ENCODE data around the gene NAA35.
"Not testable (repeated sequence)": the region's sequence is repeated elsewhere in the genome, so short reads cannot be mapped to it uniquely, and the experiment has no call there.

Gene NAA35

GRCh38 chr9:86035827-86036440 is 95.0 kb downstream of the NAA35 start:
- DNase-seq = no peak

GRCh38 chr9:86036555-86036954 is 95.6 kb downstream of the NAA35 start:
- peak; percentile 21 for DNase-seq

GRCh38 chr9:86039991-86040860 is 99.3 kb downstream of the NAA35 start:
- DNase-seq = no peak

GRCh38 chr9:86040861-86041155 is 99.9 kb downstream of the NAA35 start:
- no peak for DNase-seq

- no peak for DNase-seq
Observed at GRCh38 chr9:86041311-86041741, 100.4 kb downstream of the NAA35 start.

GRCh38 chr9:86042199-86042978 is 101.4 kb downstream of the NAA35 start:
- DNase-seq = no peak

GRCh38 chr9:86043586-86043985 is 102.6 kb downstream of the NAA35 start:
- no peak for DNase-seq

GRCh38 chr9:86043999-86044398 is 103.1 kb downstream of the NAA35 start:
- no peak for DNase-seq

- no peak for DNase-seq
Observed at GRCh38 chr9:86045654-86046053, 104.7 kb downstream of the NAA35 start.

- no peak for DNase-seq
Observed at GRCh38 chr9:86046071-86046636, 105.2 kb downstream of the NAA35 start.

GRCh38 chr9:86046930-86047341 is 106.0 kb downstream of the NAA35 start:
- DNase-seq = no peak

- no peak for DNase-seq
Observed at GRCh38 chr9:86047361-86047760, 106.4 kb downstream of the NAA35 start.

GRCh38 chr9:86048018-86048742 is 107.2 kb downstream of the NAA35 start:
- not testable (repeated sequence) for DNase-seq

- DNase-seq = no peak
Observed at GRCh38 chr9:86052556-86053468, 111.9 kb downstream of the NAA35 start.

- DNase-seq = no peak
Observed at GRCh38 chr9:86054695-86055094, 113.7 kb downstream of the NAA35 start.

GRCh38 chr9:86057491-86057890 is 116.5 kb downstream of the NAA35 start:
- no peak for DNase-seq

GRCh38 chr9:86061972-86062739 is 121.2 kb downstream of the NAA35 start:
- no peak for DNase-seq

GRCh38 chr9:86062845-86063693 is 122.1 kb downstream of the NAA35 start:
- DNase-seq = no peak

- no peak for DNase-seq
Observed at GRCh38 chr9:86064220-86064619, 123.3 kb downstream of the NAA35 start.
